Measurements from ENCODE around the gene ELMO1.

Gene ELMO1

GRCh38 chr7:37304921-37305320 lies 143.7 kb downstream of the ELMO1 start:
- TF ChIP-seq CTCF (IDR thresholded peaks at IDR 0.05; ENCODE audit: low read depth, low read length), result no peak
- no peak for TF ChIP-seq POLR2A (IDR thresholded peaks at IDR 0.05; ENCODE audit: extremely low read depth, insufficient read length)
- no peak for TF ChIP-seq MYC (IDR thresholded peaks at IDR 0.05; ENCODE audit: low read depth, low read length)
- TF ChIP-seq MAX (IDR thresholded peaks at IDR 0.05; ENCODE audit: low read depth, low read length), result no peak
- DNase-seq (ENCODE audit: low read depth), result no peak
- no peak overlapping the region for H3K4me3 ChIP-seq (ENCODE audit: low read depth, low read length)

GRCh38 chr7:37297546-37297945 lies 151.1 kb downstream of the ELMO1 start:
- no peak for DNase-seq (ENCODE audit: low read depth)
- no peak overlapping the region for H3K4me3 ChIP-seq (ENCODE audit: low read depth, low read length)
- TF ChIP-seq CTCF (IDR thresholded peaks at IDR 0.05; ENCODE audit: low read depth, low read length), result no peak
- no peak for TF ChIP-seq POLR2A (IDR thresholded peaks at IDR 0.05; ENCODE audit: extremely low read depth, insufficient read length)
- TF ChIP-seq MAX (IDR thresholded peaks at IDR 0.05; ENCODE audit: low read depth, low read length), result no peak
- no peak for TF ChIP-seq MYC (IDR thresholded peaks at IDR 0.05; ENCODE audit: low read depth, low read length)

- DNase-seq (ENCODE audit: low read depth), result no peak
- no peak overlapping the region for H3K4me3 ChIP-seq (ENCODE audit: low read depth, low read length)
- TF ChIP-seq MYC (IDR thresholded peaks at IDR 0.05; ENCODE audit: low read depth, low read length) (no peak), POLR2A (IDR thresholded peaks at IDR 0.05; ENCODE audit: extremely low read depth, insufficient read length) (no peak), MAX (IDR thresholded peaks at IDR 0.05; ENCODE audit: low read depth, low read length) (no peak), CTCF (IDR thresholded peaks at IDR 0.05; ENCODE audit: low read depth, low read length) (no peak)
These were observed 153.3 kb downstream of the ELMO1 start for GRCh38 chr7:37295401-37295800.

- DNase-seq (ENCODE audit: low read depth), result no peak
- no peak overlapping the region for H3K4me3 ChIP-seq (ENCODE audit: low read depth, low read length)
- no peak for TF ChIP-seq POLR2A (IDR thresholded peaks at IDR 0.05; ENCODE audit: extremely low read depth, insufficient read length)
- TF ChIP-seq CTCF (IDR thresholded peaks at IDR 0.05; ENCODE audit: low read depth, low read length), result no peak
- TF ChIP-seq MAX (IDR thresholded peaks at IDR 0.05; ENCODE audit: low read depth, low read length), result no peak
- TF ChIP-seq MYC (IDR thresholded peaks at IDR 0.05; ENCODE audit: low read depth, low read length), result no peak
These were observed 157.9 kb downstream of the ELMO1 start for GRCh38 chr7:37290731-37291130.

- no peak overlapping the region for H3K4me3 ChIP-seq (ENCODE audit: low read depth, low read length)
- peak; percentile 19 for DNase-seq (ENCODE audit: low read depth)
- TF ChIP-seq MAX (IDR thresholded peaks at IDR 0.05; ENCODE audit: low read depth, low read length), result no peak
These were observed 158.9 kb downstream of the ELMO1 start for GRCh38 chr7:37289781-37290180.

GRCh38 chr7:37289367-37289766 lies 159.3 kb downstream of the ELMO1 start:
- no peak for DNase-seq (ENCODE audit: low read depth)
- TF ChIP-seq POLR2A (IDR thresholded peaks at IDR 0.05; ENCODE audit: extremely low read depth, insufficient read length) (no peak), MYC (IDR thresholded peaks at IDR 0.05; ENCODE audit: low read depth, low read length) (no peak), MAX (IDR thresholded peaks at IDR 0.05; ENCODE audit: low read depth, low read length) (no peak), CTCF (IDR thresholded peaks at IDR 0.05; ENCODE audit: low read depth, low read length) (no peak)
- no peak overlapping the region for H3K4me3 ChIP-seq (ENCODE audit: low read depth, low read length)

All from NB4 (cell line).